ENCODE data around the gene WDR55. TPM values are rescaled to one million over a fixed set of nuclear protein-coding genes. Genes with fewer than 3 reads are reported as not detected.
A peak's percentile ranks its signal among the peaks of the same experiment; 100 is the strongest.
"Not testable (repeated sequence)": the region's sequence is repeated elsewhere in the genome, so short reads cannot be mapped to it uniquely, and the experiment has no call there.

WDR55 gene
- total RNA-seq, 1 donor from 2014 or later = 26.0 TPM

- H3K27me3 Mint-ChIP-seq (ENCODE audit: low read depth) = no peaks in the 10 kb centered on the region
- H3K9me3 Mint-ChIP-seq = no peaks in the 10 kb centered on the region
- H3K27ac Mint-ChIP-seq = peak overlapping the region; percentile 97
- TF ChIP-seq CTCF (IDR thresholded peaks at IDR 0.05; ENCODE audit: unreplicated experiment) = no peak
- peaks cover 9% of the 10 kb centered on the region for H3K4me1 Mint-ChIP-seq
- DNase-seq (ENCODE audit: low spot score in 2 of 2, unreplicated experiment in 2 of 2) = peak; percentile 59 to 83
- peak overlapping the region; percentile 83 for H3K4me3 Mint-ChIP-seq
- H3K36me3 Mint-ChIP-seq = peaks cover 5% of the 10 kb centered on the region
Measured at GRCh38 chr5:140710899-140711552, 46.3 kb downstream of the WDR55 start.

DNA sequence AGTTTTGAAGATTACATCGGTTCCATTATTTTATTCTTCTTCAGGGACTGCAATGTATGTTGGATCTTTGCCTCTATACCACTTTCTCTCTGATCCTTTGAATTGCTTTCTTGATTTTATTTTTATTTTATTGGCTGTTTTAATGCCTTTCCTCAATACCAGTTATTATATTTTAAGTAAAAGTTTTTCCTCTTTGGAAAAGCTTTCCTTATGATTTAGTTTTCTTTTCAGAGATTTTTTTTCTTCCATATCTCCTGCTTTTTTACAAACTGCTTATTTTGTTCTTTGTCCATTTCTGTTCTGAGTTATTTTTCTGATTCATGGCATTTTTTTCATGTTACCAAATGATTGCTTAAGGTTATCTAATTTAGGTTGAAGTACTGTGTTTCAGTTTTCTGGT lies 47.1 kb downstream of the WDR55 start:
- no peak for DNase-seq (ENCODE audit: low spot score in 2 of 2, unreplicated experiment in 2 of 2)
- H3K4me1 Mint-ChIP-seq = peaks cover 9% of the 10 kb centered on the region
- no peaks in the 10 kb centered on the region for H3K27me3 Mint-ChIP-seq (ENCODE audit: low read depth)
- no peaks in the 10 kb centered on the region for H3K9me3 Mint-ChIP-seq
- no peaks in the 10 kb centered on the region for H3K36me3 Mint-ChIP-seq
- H3K27ac Mint-ChIP-seq = no peak overlapping the region
- peak overlapping the region; percentile 83 for H3K4me3 Mint-ChIP-seq
- TF ChIP-seq CTCF (IDR thresholded peaks at IDR 0.05; ENCODE audit: unreplicated experiment) = no peak

DNA sequence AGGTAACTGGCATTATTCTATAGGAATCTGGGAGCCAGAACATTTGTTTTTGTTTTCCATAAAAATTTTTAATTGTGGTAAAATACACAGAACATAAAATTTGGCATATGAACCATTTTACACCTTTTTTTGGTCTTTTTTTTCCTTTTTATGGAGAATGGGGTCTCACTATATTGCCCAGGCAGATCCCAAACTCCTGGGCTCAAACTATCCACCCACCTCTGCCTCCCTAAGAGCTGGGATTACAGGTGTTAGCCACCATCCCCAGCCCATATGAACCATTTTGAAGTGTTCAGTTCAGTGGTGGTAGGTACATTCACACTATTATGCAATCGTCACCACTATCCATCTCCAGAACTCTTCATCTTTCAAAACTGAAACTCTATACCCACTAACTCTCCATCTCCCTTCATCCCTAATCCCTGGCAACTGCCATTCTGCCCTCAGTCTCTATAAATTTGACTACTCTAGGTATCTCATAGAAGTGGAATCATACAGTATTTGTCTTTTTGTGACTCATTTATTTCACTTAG lies 48.9 kb downstream of the WDR55 start:
- H3K36me3 Mint-ChIP-seq = no peaks in the 10 kb centered on the region
- H3K27ac Mint-ChIP-seq = no peak overlapping the region
- H3K4me3 Mint-ChIP-seq = no peak overlapping the region
- no peaks in the 10 kb centered on the region for H3K27me3 Mint-ChIP-seq (ENCODE audit: low read depth)
- TF ChIP-seq CTCF (IDR thresholded peaks at IDR 0.05; ENCODE audit: unreplicated experiment) = no peak
- peaks cover 9% of the 10 kb centered on the region for H3K4me1 Mint-ChIP-seq
- no peaks in the 10 kb centered on the region for H3K9me3 Mint-ChIP-seq
- DNase-seq (ENCODE audit: low spot score in 2 of 2, unreplicated experiment in 2 of 2) = no peak

- not testable (repeated sequence) for DNase-seq (ENCODE audit: low spot score in 2 of 2, unreplicated experiment in 2 of 2); H3K9me3 Mint-ChIP-seq; H3K4me1 Mint-ChIP-seq; H3K27ac Mint-ChIP-seq; H3K36me3 Mint-ChIP-seq; H3K27me3 Mint-ChIP-seq (ENCODE audit: low read depth); H3K4me3 Mint-ChIP-seq
Measured at GRCh38 chr5:140716238-140716637, 51.5 kb downstream of the WDR55 start.

- H3K4me1 Mint-ChIP-seq = no peaks in the 10 kb centered on the region
- H3K4me3 Mint-ChIP-seq = peak overlapping the region; percentile 54
- H3K27me3 Mint-ChIP-seq (ENCODE audit: low read depth) = peaks cover 3% of the 10 kb centered on the region
- no peak overlapping the region for H3K27ac Mint-ChIP-seq
- TF ChIP-seq CTCF (IDR thresholded peaks at IDR 0.05; ENCODE audit: unreplicated experiment) = no peak
- no peaks in the 10 kb centered on the region for H3K36me3 Mint-ChIP-seq
- DNase-seq (ENCODE audit: low spot score in 2 of 2, unreplicated experiment in 2 of 2) = no peak
- H3K9me3 Mint-ChIP-seq = no peaks in the 10 kb centered on the region
Measured at GRCh38 chr5:140718266-140718592, 53.5 kb downstream of the WDR55 start.

DNA sequence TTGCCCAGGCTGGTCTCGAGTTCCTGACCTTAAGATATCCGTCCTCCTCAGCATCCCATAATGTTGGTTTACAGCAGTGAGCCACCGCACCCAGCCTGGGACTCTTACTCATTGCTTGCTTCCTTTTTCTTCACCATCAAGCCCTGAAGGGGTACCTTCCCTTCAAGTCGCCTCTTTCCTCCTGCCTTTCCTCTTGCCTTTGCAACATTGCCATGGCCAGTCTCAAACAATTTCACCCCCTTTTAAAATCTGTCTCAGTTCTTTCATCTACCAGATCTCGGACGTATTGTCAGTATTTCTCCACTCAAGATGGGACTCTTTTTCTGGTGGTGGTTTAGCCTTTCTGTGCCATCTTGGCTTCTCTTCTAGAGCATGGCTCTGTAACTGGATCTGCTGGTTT lies 56.0 kb downstream of the WDR55 start:
- not testable (repeated sequence) for H3K9me3 Mint-ChIP-seq; DNase-seq (ENCODE audit: low spot score in 2 of 2, unreplicated experiment in 2 of 2); H3K4me1 Mint-ChIP-seq; H3K4me3 Mint-ChIP-seq; H3K27ac Mint-ChIP-seq; H3K36me3 Mint-ChIP-seq
- peaks cover 10% of the 10 kb centered on the region for H3K27me3 Mint-ChIP-seq (ENCODE audit: low read depth)

DNA sequence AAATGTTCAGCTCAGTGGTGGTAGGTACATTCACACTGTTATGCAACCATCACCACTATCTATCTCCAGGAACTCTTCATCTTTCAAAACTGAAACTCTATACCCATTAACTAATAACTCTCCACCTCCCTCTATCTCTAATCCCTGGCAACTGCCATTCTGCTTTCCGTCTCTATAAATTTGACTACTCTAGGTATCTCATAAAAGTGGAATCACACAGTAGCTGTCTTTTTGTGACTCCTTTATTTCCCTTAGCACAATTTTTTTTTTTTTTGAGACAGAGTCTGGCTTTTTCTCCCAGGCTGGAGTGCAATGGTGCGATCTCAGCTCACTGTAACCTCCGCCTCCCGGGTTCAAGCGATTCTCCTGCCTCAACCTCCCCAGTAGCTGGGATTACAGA lies 56.7 kb downstream of the WDR55 start:
- H3K4me1 Mint-ChIP-seq; H3K36me3 Mint-ChIP-seq; H3K9me3 Mint-ChIP-seq; H3K27ac Mint-ChIP-seq; DNase-seq (ENCODE audit: low spot score in 2 of 2, unreplicated experiment in 2 of 2); H3K4me3 Mint-ChIP-seq: not testable (repeated sequence)
- H3K27me3 Mint-ChIP-seq (ENCODE audit: low read depth) = peaks cover 17% of the 10 kb centered on the region

Small RNAs within 50 kb of the gene (microRNA-seq; reads per million reads assigned to microRNA genes)
- not detected for gene MIR3655

Other genes with a start within 250 kb of the WDR55 start
- gene EIF4EBP3, start 117.2 kb upstream of the WDR55 start, total RNA-seq = 5.2 to 7.6 TPM (median 5.9 TPM) in 3 replicates
- 34.9 to 37.5 TPM (median 37.0 TPM) in 3 replicates for gene SRA1, start 107.4 kb upstream of the WDR55 start, total RNA-seq
- 59.9 to 68.5 TPM (median 63.6 TPM) in 3 replicates for gene APBB3, start 100.3 kb upstream of the WDR55 start, total RNA-seq
- 56.5 to 62.2 TPM (median 61.5 TPM) in 3 replicates for gene SLC35A4, start 100.1 kb upstream of the WDR55 start, total RNA-seq
- gene CD14, start 31.7 kb upstream of the WDR55 start, total RNA-seq = 0.34 to 0.63 TPM (median 0.35 TPM) in 3 replicates
- gene TMCO6, start 25.5 kb upstream of the WDR55 start, total RNA-seq = 20.6 to 21.2 TPM (median 21.0 TPM) in 3 replicates
- gene NDUFA2, start 17.3 kb upstream of the WDR55 start, total RNA-seq = 41.2 to 46.9 TPM (median 45.5 TPM) in 3 replicates
- gene IK, start 17.1 kb upstream of the WDR55 start, total RNA-seq = 85.0 to 85.8 TPM (median 85.8 TPM) in 3 replicates
- gene DND1, start 8.7 kb downstream of the WDR55 start, total RNA-seq = 3.3 to 3.9 TPM (median 3.5 TPM) in 3 replicates
- gene HARS1, start 26.5 kb downstream of the WDR55 start, total RNA-seq = 73.7 to 77.2 TPM (median 76.9 TPM) in 3 replicates
- gene HARS2, start 26.6 kb downstream of the WDR55 start, total RNA-seq = 32.4 to 35.6 TPM (median 33.5 TPM) in 3 replicates
- gene ZMAT2, start 35.5 kb downstream of the WDR55 start, total RNA-seq = 49.8 to 52.2 TPM (median 50.7 TPM) in 3 replicates
- gene PCDHA1, start 121.2 kb downstream of the WDR55 start, total RNA-seq = not detected in 3 replicates
- gene PCDHA2, start 129.9 kb downstream of the WDR55 start, total RNA-seq = 0.44 to 0.88 TPM (median 0.87 TPM) in 3 replicates
- 0.31 to 0.40 TPM (median 0.32 TPM) in 3 replicates for gene PCDHA3, start 136.2 kb downstream of the WDR55 start, total RNA-seq
- 18.8 to 20.9 TPM (median 19.8 TPM) in 3 replicates for gene PCDHA4, start 142.2 kb downstream of the WDR55 start, total RNA-seq
- 3.6 to 3.7 TPM (median 3.6 TPM) in 3 replicates for gene PCDHA5, start 156.7 kb downstream of the WDR55 start, total RNA-seq
- gene PCDHA6, start 163.1 kb downstream of the WDR55 start, total RNA-seq = 14.5 to 15.7 TPM (median 15.2 TPM) in 3 replicates
- gene PCDHA7, start 169.4 kb downstream of the WDR55 start, total RNA-seq = 4.2 to 5.5 TPM (median 4.5 TPM) in 3 replicates
- 4.5 to 5.4 TPM (median 4.7 TPM) in 3 replicates for gene PCDHA8, start 176.3 kb downstream of the WDR55 start, total RNA-seq
- 3.1 to 4.0 TPM (median 3.4 TPM) in 3 replicates for gene PCDHA9, start 183.5 kb downstream of the WDR55 start, total RNA-seq
- gene PCDHA10, start 191.0 kb downstream of the WDR55 start, total RNA-seq = 18.6 to 20.1 TPM (median 19.8 TPM) in 3 replicates
- gene PCDHA11, start 204.1 kb downstream of the WDR55 start, total RNA-seq = 11.7 to 12.8 TPM (median 11.8 TPM) in 3 replicates
- gene PCDHA12, start 210.4 kb downstream of the WDR55 start, total RNA-seq = 22.5 to 22.8 TPM (median 22.5 TPM) in 3 replicates
- 5.4 to 6.1 TPM (median 5.8 TPM) in 3 replicates for gene PCDHA13, start 217.2 kb downstream of the WDR55 start, total RNA-seq